Measurements from ENCODE around the gene RNGTT.

The RNGTT gene

GRCh38 chr6:88855541-88856147 lies 107.8 kb downstream of the RNGTT start:
- no peak for DNase-seq (ENCODE audit: low read depth)
- no peak overlapping the region for H3K4me3 ChIP-seq (ENCODE audit: low read depth, low read length)

GRCh38 chr6:88852775-88853174 lies 110.6 kb downstream of the RNGTT start:
- H3K4me3 ChIP-seq (ENCODE audit: low read depth, low read length): no peak overlapping the region
- TF ChIP-seq CTCF (IDR thresholded peaks at IDR 0.05; ENCODE audit: control insufficient read depth, extremely low read depth, insufficient read depth): no peak
- DNase-seq (ENCODE audit: low read depth): no peak

More at GRCh38 chr6:88855541-88856147, 107.8 kb downstream of the RNGTT start:
- TF ChIP-seq CTCF (IDR thresholded peaks at IDR 0.05; ENCODE audit: control insufficient read depth, extremely low read depth, insufficient read depth): no peak

GRCh38 chr6:88852000-88852399 lies 111.4 kb downstream of the RNGTT start:
- TF ChIP-seq CTCF (IDR thresholded peaks at IDR 0.05; ENCODE audit: control insufficient read depth, extremely low read depth, insufficient read depth): no peak
- DNase-seq (ENCODE audit: low read depth): no peak
- no peak overlapping the region for H3K4me3 ChIP-seq (ENCODE audit: low read depth, low read length)

GRCh38 chr6:88848870-88849269 lies 114.5 kb downstream of the RNGTT start:
- no peak for TF ChIP-seq CTCF (IDR thresholded peaks at IDR 0.05; ENCODE audit: control insufficient read depth, extremely low read depth, insufficient read depth)

GRCh38 chr6:88843040-88843439 lies 120.4 kb downstream of the RNGTT start:
- TF ChIP-seq CTCF (IDR thresholded peaks at IDR 0.05; ENCODE audit: control insufficient read depth, extremely low read depth, insufficient read depth): no peak
- H3K4me3 ChIP-seq (ENCODE audit: low read depth, low read length): no peak overlapping the region
- DNase-seq (ENCODE audit: low read depth): no peak

More at GRCh38 chr6:88848870-88849269, 114.5 kb downstream of the RNGTT start:
- no peak overlapping the region for H3K4me3 ChIP-seq (ENCODE audit: low read depth, low read length)
- DNase-seq (ENCODE audit: low read depth): no peak

- no peak for TF ChIP-seq CTCF (IDR thresholded peaks at IDR 0.05; ENCODE audit: control insufficient read depth, extremely low read depth, insufficient read depth)
- H3K4me3 ChIP-seq (ENCODE audit: low read depth, low read length): no peak overlapping the region
- DNase-seq (ENCODE audit: low read depth): no peak
Observed at GRCh38 chr6:88842320-88842719, 121.1 kb downstream of the RNGTT start.

Measured in LNCaP clone FGC (cell line).